ENCODE data around the gene HELZ.
"Not testable (repeated sequence)": the region's sequence is repeated elsewhere in the genome, so short reads cannot be mapped to it uniquely, and the experiment has no call there.

Gene HELZ

GRCh38 chr17:67139784-67140665, 105.0 kb downstream of the HELZ start:
- no peak for DNase-seq

GRCh38 chr17:67139289-67139688, 105.7 kb downstream of the HELZ start:
- DNase-seq = no peak

DNA sequence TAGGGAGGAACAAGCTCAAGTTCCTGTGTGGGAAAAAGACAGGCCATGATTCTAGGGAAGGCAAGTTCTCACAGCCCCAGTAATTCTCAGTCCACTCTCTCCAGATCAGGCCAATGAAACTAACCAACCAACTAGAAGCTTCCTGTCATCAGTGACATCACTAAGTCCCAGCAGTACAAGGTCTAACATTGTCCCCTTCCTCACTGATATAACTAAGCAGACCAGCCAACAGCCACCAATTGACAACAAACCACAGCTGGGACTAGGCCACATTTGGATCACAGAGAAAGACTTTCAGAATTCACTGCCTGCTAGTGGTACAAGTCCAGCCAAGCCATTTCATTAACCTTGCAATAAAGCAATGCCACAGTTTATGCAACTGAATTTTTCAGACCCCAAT, 106.6 kb downstream of the HELZ start:
- no peak for DNase-seq

DNA sequence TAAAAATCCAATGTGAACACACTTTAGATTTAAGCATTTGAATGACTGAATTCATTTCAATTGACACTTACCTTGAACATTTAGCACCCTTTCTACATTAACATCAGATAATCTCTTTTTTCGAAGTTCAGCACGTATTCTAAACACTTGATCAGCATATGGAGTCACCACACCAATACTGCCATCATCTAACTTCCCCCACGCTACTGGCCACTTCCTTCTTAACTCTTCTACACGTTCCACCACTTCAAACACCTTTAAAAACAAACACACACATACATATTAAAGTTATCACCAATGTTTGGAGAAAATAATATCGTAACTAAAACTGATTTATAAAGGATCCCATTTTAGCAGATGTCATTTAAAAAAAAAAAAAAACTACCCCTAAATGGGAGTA, 107.1 kb downstream of the HELZ start:
- no peak for DNase-seq

- DNase-seq = no peak
These were observed 108.0 kb downstream of the HELZ start for GRCh38 chr17:67137026-67137370.

- DNase-seq = no peak
These were observed 108.6 kb downstream of the HELZ start for GRCh38 chr17:67136191-67137025.

- DNase-seq = no peak
These were observed 111.8 kb downstream of the HELZ start for GRCh38 chr17:67133161-67133560.

GRCh38 chr17:67132366-67132765, 112.6 kb downstream of the HELZ start:
- no peak for DNase-seq

- DNase-seq = no peak
These were observed 114.2 kb downstream of the HELZ start for GRCh38 chr17:67130768-67131167.

GRCh38 chr17:67129283-67129682, 115.7 kb downstream of the HELZ start:
- no peak for DNase-seq

DNA sequence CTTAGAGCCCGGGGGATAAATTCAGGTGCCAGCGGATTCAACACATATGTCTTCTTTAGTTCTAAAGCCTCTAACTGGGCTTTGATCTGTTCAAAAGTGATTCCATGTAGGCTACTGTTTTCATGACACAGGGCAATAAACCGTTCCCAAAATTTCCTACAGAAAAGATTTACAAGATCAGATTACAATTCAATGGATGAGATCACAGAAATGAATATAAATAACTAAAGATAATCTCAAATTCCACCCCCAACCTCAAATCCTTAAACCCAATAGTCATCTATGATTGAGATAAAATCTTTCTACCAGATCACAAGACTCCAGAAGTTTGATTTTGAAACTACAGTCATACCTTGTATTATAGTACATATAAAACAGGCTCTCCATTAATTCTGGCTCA, 116.3 kb downstream of the HELZ start:
- no peak for DNase-seq

- DNase-seq = no peak
These were observed 117.1 kb downstream of the HELZ start for GRCh38 chr17:67127925-67128324.

- DNase-seq = no peak
These were observed 118.0 kb downstream of the HELZ start for GRCh38 chr17:67126983-67127382.

DNA sequence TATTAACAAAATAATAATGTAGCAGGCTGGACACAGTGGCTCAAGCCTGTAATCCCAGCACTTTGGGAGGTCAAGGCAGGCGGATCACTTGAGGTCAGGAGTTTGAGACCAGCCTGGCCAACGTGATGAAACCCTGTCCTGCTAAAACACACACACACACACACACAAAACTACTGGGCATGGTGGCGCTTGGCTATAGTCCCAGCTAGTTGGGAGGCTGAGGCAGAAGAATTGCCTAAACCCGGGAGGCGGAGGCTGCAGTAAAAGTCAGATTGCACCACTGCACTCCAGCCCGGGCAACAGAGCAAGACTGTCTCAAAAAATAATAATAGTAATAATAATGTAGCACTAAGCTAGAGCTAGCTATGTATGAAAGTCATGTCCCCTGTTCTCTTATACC, 118.5 kb downstream of the HELZ start:
- DNase-seq = not testable (repeated sequence)

DNA sequence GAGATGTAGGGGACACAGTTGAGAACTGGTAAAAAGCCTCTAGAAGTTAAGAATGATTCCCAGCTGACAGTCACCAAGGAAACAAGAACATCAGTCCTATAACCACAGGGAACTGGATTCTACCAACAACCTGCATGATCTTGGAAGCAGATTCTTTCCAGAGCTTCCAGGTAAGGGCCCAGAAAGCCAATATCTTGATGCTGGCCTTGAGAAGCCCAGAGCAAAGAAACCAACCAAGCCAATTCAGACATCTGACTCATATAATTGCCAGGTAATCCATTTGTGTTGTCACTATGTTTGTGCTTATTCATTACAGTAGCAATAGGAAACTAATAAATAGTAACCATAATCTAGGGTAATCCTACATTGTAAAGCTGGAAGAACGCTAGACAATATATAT, 119.1 kb downstream of the HELZ start:
- no peak for DNase-seq

GRCh38 chr17:67125417-67125816, 119.6 kb downstream of the HELZ start:
- no peak for DNase-seq

- DNase-seq = no peak
These were observed 120.4 kb downstream of the HELZ start for GRCh38 chr17:67124450-67125148.

- DNase-seq = no peak
These were observed 121.3 kb downstream of the HELZ start for GRCh38 chr17:67123699-67124098.

- no peak for DNase-seq
These were observed 123.6 kb downstream of the HELZ start for GRCh38 chr17:67121316-67121891.

- no peak for DNase-seq
These were observed 125.9 kb downstream of the HELZ start for GRCh38 chr17:67119102-67119501.

- no peak for DNase-seq
These were observed 128.9 kb downstream of the HELZ start for GRCh38 chr17:67116045-67116575.

DNA sequence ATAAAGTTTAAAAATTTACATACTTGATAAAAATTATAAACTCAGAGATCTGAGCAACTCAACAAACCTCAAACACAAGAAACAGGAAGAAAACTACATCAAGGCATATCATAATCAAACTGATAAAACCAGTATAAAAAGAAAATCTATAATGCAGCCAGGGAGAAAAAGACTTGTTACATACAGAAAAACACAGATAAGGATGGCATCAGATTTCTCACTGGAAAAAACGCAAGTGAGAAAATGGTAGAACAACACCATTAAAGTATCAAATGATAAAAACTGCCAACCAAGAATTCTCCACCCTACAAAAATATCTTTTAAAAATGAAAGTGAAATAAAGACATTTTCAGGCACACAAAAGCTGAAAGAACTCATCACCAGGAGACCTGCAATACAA, 129.6 kb downstream of the HELZ start:
- DNase-seq = no peak

GRCh38 chr17:67113486-67113885, 131.5 kb downstream of the HELZ start:
- no peak for DNase-seq

Measured in activated T-cell treated with anti-CD3 and anti-CD28 coated beads, Interleukin-2, amount 50 U/mL, for 48 hours (primary cell).